ENCODE results near the gene EED. TPM values are rescaled to one million over a fixed set of nuclear protein-coding genes. Genes with fewer than 3 reads are reported as not detected.

Gene EED
- total and polyA plus RNA-seq, 9 of the 15 experiments (the other 6 are each of a cell fraction or from before 2014, with no cell fraction given) = 33.0 to 110 (median 55.1) TPM

DNA sequence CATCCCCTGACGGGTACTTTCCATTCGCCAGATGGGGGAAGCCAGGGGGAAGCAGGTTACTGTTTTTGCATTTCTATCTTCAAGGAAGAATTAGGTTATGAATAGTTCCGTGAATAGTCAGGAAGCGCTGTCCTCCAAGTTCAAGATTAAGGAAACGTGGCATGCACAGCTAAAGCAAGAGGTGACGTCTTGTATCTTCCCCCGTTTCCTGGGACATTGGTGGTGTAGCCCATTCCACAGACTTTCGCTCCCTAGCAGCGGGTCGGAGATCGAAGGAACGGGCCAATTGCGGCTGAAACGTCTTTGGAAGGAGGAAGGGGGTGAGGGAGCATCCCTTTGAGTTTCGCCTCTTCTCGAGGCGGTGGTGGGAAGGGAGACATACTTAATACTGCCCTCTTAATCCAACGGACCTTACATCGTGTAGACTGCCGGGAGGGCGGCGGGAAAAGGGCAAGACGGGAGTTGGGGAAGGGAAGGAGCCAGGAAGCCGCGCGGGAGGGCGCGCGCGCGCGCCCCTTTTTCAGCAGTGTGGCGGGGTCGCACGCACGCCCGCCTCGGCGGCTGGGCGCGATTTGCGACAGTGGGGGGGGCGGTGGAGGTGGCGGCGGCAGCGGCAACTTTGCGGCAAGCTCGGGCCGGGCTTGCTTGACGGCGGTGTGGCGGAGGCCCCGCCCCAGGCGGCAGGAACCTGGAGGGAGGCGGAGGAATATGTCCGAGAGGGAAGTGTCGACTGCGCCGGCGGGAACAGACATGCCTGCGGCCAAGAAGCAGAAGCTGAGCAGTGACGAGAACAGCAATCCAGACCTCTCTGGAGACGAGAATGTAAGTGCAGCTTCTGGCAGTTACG, at the start of gene EED (continued):
- TF ChIP-seq HNRNPLL (IDR thresholded peaks at IDR 0.05; ENCODE audit: low read depth, low read length, poor library complexity, severe bottlenecking) = peak; percentile 84
- TF ChIP-seq CXXC5 (CRISPR knock-in tag; IDR thresholded peaks at IDR 0.05) = peak; percentile 86
- TF ChIP-seq CBX8 (IDR thresholded peaks at IDR 0.05; ENCODE audit: borderline replicate concordance, extremely low read depth, low read depth, low read length, poor library complexity, severe bottlenecking) = no peak
- 0 out of 2 replicates have a peak, but pooled peaks have one; percentile 42 for TF ChIP-seq CHCHD3 (CRISPR knock-in tag; IDR thresholded peaks at IDR 0.05)
- TF ChIP-seq PHB2 (IDR thresholded peaks at IDR 0.05; ENCODE audit: low read depth) = no peak
- peak; percentile 96 for TF ChIP-seq POLR2G (IDR thresholded peaks at IDR 0.05; ENCODE audit: low read depth, low read length)
- peak; percentile 20; the same call in 1 of the 2 replicates for TF ChIP-seq CBX1 (IDR thresholded peaks at IDR 0.05; ENCODE audit: low read depth)
- peak; percentile 97 for TF ChIP-seq TAF7 (tag; IDR thresholded peaks at IDR 0.05)
- no peak for TF ChIP-seq ZC3H11A (IDR thresholded peaks at IDR 0.05; ENCODE audit: low read depth, low read length)
- TF ChIP-seq ZFX (CRISPR knock-in tag; IDR thresholded peaks at IDR 0.05) = peak; percentile 53; the same call in 1 of the 2 replicates
- TF ChIP-seq ZKSCAN8 (CRISPR knock-in tag; IDR thresholded peaks at IDR 0.05) = no peak
- peak; percentile 44; the same call in 1 of the 2 replicates for TF ChIP-seq ERF (CRISPR knock-in tag; IDR thresholded peaks at IDR 0.05)
- TF ChIP-seq, protein P1, sequence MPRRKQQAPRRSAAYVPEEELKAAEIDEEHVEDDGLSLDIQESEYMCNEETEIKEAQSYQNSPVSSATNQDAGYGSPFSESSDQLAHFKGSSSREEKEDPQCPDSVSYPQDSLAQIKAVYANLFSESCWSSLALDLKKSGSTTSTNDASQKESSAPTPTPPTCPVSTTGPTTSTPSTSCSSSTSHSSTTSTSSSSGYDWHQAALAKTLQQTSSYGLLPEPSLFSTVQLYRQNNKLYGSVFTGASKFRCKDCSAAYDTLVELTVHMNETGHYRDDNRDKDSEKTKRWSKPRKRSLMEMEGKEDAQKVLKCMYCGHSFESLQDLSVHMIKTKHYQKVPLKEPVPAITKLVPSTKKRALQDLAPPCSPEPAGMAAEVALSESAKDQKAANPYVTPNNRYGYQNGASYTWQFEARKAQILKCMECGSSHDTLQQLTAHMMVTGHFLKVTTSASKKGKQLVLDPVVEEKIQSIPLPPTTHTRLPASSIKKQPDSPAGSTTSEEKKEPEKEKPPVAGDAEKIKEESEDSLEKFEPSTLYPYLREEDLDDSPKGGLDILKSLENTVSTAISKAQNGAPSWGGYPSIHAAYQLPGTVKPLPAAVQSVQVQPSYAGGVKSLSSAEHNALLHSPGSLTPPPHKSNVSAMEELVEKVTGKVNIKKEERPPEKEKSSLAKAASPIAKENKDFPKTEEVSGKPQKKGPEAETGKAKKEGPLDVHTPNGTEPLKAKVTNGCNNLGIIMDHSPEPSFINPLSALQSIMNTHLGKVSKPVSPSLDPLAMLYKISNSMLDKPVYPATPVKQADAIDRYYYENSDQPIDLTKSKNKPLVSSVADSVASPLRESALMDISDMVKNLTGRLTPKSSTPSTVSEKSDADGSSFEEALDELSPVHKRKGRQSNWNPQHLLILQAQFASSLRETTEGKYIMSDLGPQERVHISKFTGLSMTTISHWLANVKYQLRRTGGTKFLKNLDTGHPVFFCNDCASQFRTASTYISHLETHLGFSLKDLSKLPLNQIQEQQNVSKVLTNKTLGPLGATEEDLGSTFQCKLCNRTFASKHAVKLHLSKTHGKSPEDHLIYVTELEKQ (CRISPR knock-in tag; IDR thresholded peaks at IDR 0.05) = no peak
- TF ChIP-seq MCM5 (IDR thresholded peaks at IDR 0.05; ENCODE audit: low read depth) = no peak
- no peak for TF ChIP-seq HDAC3 (IDR thresholded peaks at IDR 0.05; ENCODE audit: borderline replicate concordance, partially characterized antibody)
- TF ChIP-seq, protein P2, sequence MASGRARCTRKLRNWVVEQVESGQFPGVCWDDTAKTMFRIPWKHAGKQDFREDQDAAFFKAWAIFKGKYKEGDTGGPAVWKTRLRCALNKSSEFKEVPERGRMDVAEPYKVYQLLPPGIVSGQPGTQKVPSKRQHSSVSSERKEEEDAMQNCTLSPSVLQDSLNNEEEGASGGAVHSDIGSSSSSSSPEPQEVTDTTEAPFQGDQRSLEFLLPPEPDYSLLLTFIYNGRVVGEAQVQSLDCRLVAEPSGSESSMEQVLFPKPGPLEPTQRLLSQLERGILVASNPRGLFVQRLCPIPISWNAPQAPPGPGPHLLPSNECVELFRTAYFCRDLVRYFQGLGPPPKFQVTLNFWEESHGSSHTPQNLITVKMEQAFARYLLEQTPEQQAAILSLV (tag; IDR thresholded peaks at IDR 0.05) = no peak
- no peak for TF ChIP-seq BRD4 (IDR thresholded peaks at IDR 0.05)
- no peak for TF ChIP-seq CBX5 (IDR thresholded peaks at IDR 0.05; ENCODE audit: borderline replicate concordance, low read depth)
- no peak for TF ChIP-seq SRSF7 (optimal IDR thresholded peaks at IDR 0.05; ENCODE audit: low read depth, low read length)
- TF ChIP-seq ZNF717 (CRISPR knock-in tag; IDR thresholded peaks at IDR 0.05) = no peak
- 0 out of 2 replicates have a peak, but pooled peaks have one; percentile 38 for TF ChIP-seq MEF2D (tag; conservative IDR thresholded peaks at IDR 0.05; ENCODE audit: low read depth)
- TF ChIP-seq SIRT6 (IDR thresholded peaks at IDR 0.05; ENCODE audit: low read depth, low read length) = no peak
- peak; percentile 92 for TF ChIP-seq CHD1 (IDR thresholded peaks at IDR 0.05; ENCODE audit: low read length)
- no peak for TF ChIP-seq MTA1 (IDR thresholded peaks at IDR 0.05; ENCODE audit: borderline replicate concordance)
- TF ChIP-seq CHD2 (IDR thresholded peaks at IDR 0.05; ENCODE audit: low read depth, low read length) = no peak; the same call in 1 of the 2 replicates
- no peak for TF ChIP-seq SAFB (IDR thresholded peaks at IDR 0.05; ENCODE audit: borderline replicate concordance, low read depth, low read length)
